Measurements from ENCODE around the gene MLPH. TPM values are rescaled to one million over a fixed set of nuclear protein-coding genes. Genes with fewer than 3 reads are reported as not detected.

Gene MLPH
- total and polyA plus RNA-seq, 2 of the 13 experiments (the other 11 are each of a cell fraction or from before 2014, with no cell fraction given) = 0.12 TPM; not detected in 1

GRCh38 chr2:237598468-237599208 lies 111.6 kb downstream of the MLPH start (continued):
- TF ChIP-seq ZNF503 (CRISPR knock-in tag; IDR thresholded peaks at IDR 0.05) = no peak
- 0 out of 2 replicates have a peak, but pooled peaks have one; percentile 30 for TF ChIP-seq ZNF263 (CRISPR knock-in tag; IDR thresholded peaks at IDR 0.05)
- 0 out of 2 replicates have a peak, but pooled peaks have one; percentile 24 for TF ChIP-seq HDAC2 (CRISPR knock-in tag; IDR thresholded peaks at IDR 0.05)
- no peak for TF ChIP-seq ARID4A (CRISPR knock-in tag; IDR thresholded peaks at IDR 0.05; ENCODE audit: borderline replicate concordance)
- no peak for TF ChIP-seq ZBTB40 (IDR thresholded peaks at IDR 0.05)
- TF ChIP-seq ZBTB40 (CRISPR knock-in tag; IDR thresholded peaks at IDR 0.05) = peak; percentile 18; the same call in 1 of the 2 replicates
